CD14-positive monocyte (primary cell): Measurements from ENCODE around the gene PCID2. TPM values are rescaled to one million over a fixed set of nuclear protein-coding genes. Genes with fewer than 3 reads are reported as not detected.

Source experiments
- DNase-seq, 3 donors: peaks; one replicate each; pipeline ENCODE4 v3.0.0-alpha.2; 2011 to 2022
- H2AFZ ChIP-seq: 2 replicates; pipeline ENCODE4 v1.6.0; 2012; ENCODE audit warnings: mild to moderate bottlenecking, low read depth, low read length, inconsistent platforms; ENCODE audit not compliant: insufficient read depth, poor library complexity, severe bottlenecking
- H3K27ac ChIP-seq, 2 donors: 1 replicate in 1 of 2; 2 replicates in 1 of 2; pipeline ENCODE4 v1.5.1; 2012 to 2013; ENCODE audit warnings: low read length in 2 of 2, control low read depth in 1 of 2, inconsistent platforms in 1 of 2, low read depth in 1 of 2, mild to moderate bottlenecking in 1 of 2
- H3K27me3 ChIP-seq, 2 donors: one replicate each; pipeline versions ENCODE4 v1.6.0 to v1.6.1; 2011 to 2013; ENCODE audit warnings: low read length in 2 of 2; ENCODE audit not compliant: control insufficient read depth in 2 of 2, insufficient read depth in 2 of 2
- H3K36me3 ChIP-seq, 2 donors: replicated peaks in 1 of 2; 1 replicate in 1 of 2; 2 replicates in 1 of 2; pipeline versions ENCODE4 v1.5.1 to v1.6.1; 2012 to 2013; ENCODE audit warnings: low read length in 2 of 2, control low read depth in 1 of 2, inconsistent platforms in 1 of 2, mild to moderate bottlenecking in 1 of 2; ENCODE audit not compliant: insufficient read depth in 2 of 2, control insufficient read depth in 1 of 2
- H3K4me1 ChIP-seq, 2 donors: 1 replicate in 1 of 2; 2 replicates in 1 of 2; pipeline versions ENCODE4 v1.5.1 to v1.6.1; 2012 to 2013; ENCODE audit warnings: low read length in 2 of 2, control low read depth in 1 of 2, inconsistent platforms in 1 of 2, mild to moderate bottlenecking in 1 of 2, moderate library complexity in 1 of 2; ENCODE audit not compliant: insufficient read depth in 2 of 2, control insufficient read depth in 1 of 2
- H3K4me2 ChIP-seq: replicated peaks from 2 replicates; pipeline ENCODE3; 2012; ENCODE audit warnings: low read length, moderate library complexity, mild to moderate bottlenecking; ENCODE audit not compliant: poor library complexity, severe bottlenecking; ENCODE audit errors: extremely low read depth
- H3K4me3 ChIP-seq, 3 experiments: fragments of 200-600 bp in 1 of 3; sonication (generic) in 1 of 3; replicated peaks in 1 of 3; 1 replicate in 2 of 3; 2 replicates in 1 of 3; pipeline ENCODE4 v1.5.1; 2011 to 2013; ENCODE audit warnings: low read length in 3 of 3, mild to moderate bottlenecking in 3 of 3, control low read depth in 2 of 3, low read depth in 2 of 3, inconsistent platforms in 1 of 3, moderate library complexity in 1 of 3
- H3K79me2 ChIP-seq: 2 replicates; pipeline ENCODE4 v1.6.0; 2012; ENCODE audit warnings: mild to moderate bottlenecking, control low read depth, inconsistent platforms, low read length, moderate library complexity; ENCODE audit not compliant: insufficient read depth
- H3K9ac ChIP-seq: 2 replicates; pipeline ENCODE4 v1.6.0; 2017; ENCODE audit warnings: low read length, mild to moderate bottlenecking; ENCODE audit not compliant: insufficient read depth, poor library complexity, severe bottlenecking
- H3K9me3 ChIP-seq, 2 donors: replicated peaks in 1 of 2; 1 replicate in 1 of 2; 2 replicates in 1 of 2; pipeline versions ENCODE4 v1.5.1 to v1.6.1; 2012 to 2013; ENCODE audit warnings: low read length in 2 of 2, control low read depth in 1 of 2; ENCODE audit not compliant: control insufficient read depth in 1 of 2, insufficient read depth in 1 of 2
- H4K20me1 ChIP-seq: 2 replicates; pipeline ENCODE4 v1.6.0; 2012; ENCODE audit warnings: mild to moderate bottlenecking, low read length, control low read depth, moderate library complexity; ENCODE audit not compliant: insufficient read depth
- H3K27ac Mint-ChIP-seq, 7 donors: one replicate each; pipeline ENCODE4 v1.8.0; 2020; ENCODE audit warnings: mild to moderate bottlenecking in 7 of 7, mixed read lengths in 7 of 7, moderate library complexity in 6 of 7, inconsistent platforms in 2 of 7
- H3K27me3 Mint-ChIP-seq, 3 donors: one replicate each; pipeline ENCODE4 v1.8.0; 2021 to 2022; ENCODE audit warnings: low read depth in 3 of 3, mild to moderate bottlenecking in 3 of 3, mixed read lengths in 3 of 3, moderate library complexity in 3 of 3, inconsistent platforms in 1 of 3
- H3K36me3 Mint-ChIP-seq, 2 donors: one replicate each; pipeline ENCODE4 v1.8.0; 2020; ENCODE audit warnings: mixed read lengths in 2 of 2, inconsistent platforms in 1 of 2, mild to moderate bottlenecking in 1 of 2
- H3K4me1 Mint-ChIP-seq: one replicate; pipeline ENCODE4 v1.8.0; 2020; ENCODE audit warnings: mild to moderate bottlenecking, mixed read lengths
- H3K4me3 Mint-ChIP-seq, 2 donors: one replicate each; pipeline ENCODE4 v1.8.0; 2020; ENCODE audit warnings: mild to moderate bottlenecking in 2 of 2, mixed read lengths in 2 of 2, moderate library complexity in 1 of 2
- H3K9me3 Mint-ChIP-seq, 7 donors: one replicate each; pipeline ENCODE4 v1.8.0; 2020 to 2022; ENCODE audit warnings: mixed read lengths in 7 of 7, mild to moderate bottlenecking in 6 of 7, moderate library complexity in 6 of 7, inconsistent platforms in 2 of 7
- CTCF ChIP-seq: fragments of 200-600 bp; IDR thresholded peaks from one replicate; pipeline ENCODE4 v1.8.0; 2022; ENCODE audit warnings: antibody characterized with exemption, mild to moderate bottlenecking
- WGBS: methylation state at CpG from one replicate; pipeline ENCODE4 v1.1.5; 2013; ENCODE audit warnings: missing lambda C conversion rate; ENCODE audit not compliant: insufficient coverage; 5-methylcytosine and 5-hydroxymethylcytosine counted together
- intact Hi-C, 2 donors: fragments of 100-400 bp; cut with micrococcal nuclease; formaldehyde crosslinking; loops; one replicate each; pipeline versions ENCODE4 v1.15.0 to v1.15.1; 2023
- polyA plus RNA-seq, 3 donors: library from polyadenylated mRNA; depleted of rRNA in 1 of 3; unstranded in 2 of 3; stranded (reverse) in 1 of 3; fragments of 300-500 nt in 2 of 3; fragments of >200 nt in 1 of 3; fragmentation: Illumina TruSeq in 2 of 3; gene quantifications; 1 replicate in 2 of 3; 2 replicates in 1 of 3; pipeline ENCODE4 v1.2.3, GENCODE V29; 2012 to 2021

PCID2 gene
- polyA plus RNA-seq, 3 donors = 31.5 to 39.8 (median 34.2) TPM

- H3K9me3 ChIP-seq = no peaks in the 10 kb centered on the region
- peak overlapping the region in 3 of 7 donors; percentile 51 to 63 (median 58) for H3K27ac Mint-ChIP-seq
- H3K27ac ChIP-seq = no peak overlapping the region
- no peaks in the 10 kb centered on the region for H3K27me3 ChIP-seq
- no peak for TF ChIP-seq CTCF
- peaks cover 15 to 42% of the 10 kb centered on the region in 2 donors for H3K36me3 Mint-ChIP-seq
- H3K36me3 ChIP-seq = peaks cover 9 to 32% of the 10 kb centered on the region in 2 donors
- H3K4me3 Mint-ChIP-seq = no peak overlapping the region
- H3K9me3 Mint-ChIP-seq = no peaks in the 10 kb centered on the region
- H3K4me1 Mint-ChIP-seq = peaks cover 26% of the 10 kb centered on the region
- peaks cover 28% of the 10 kb centered on the region for H4K20me1 ChIP-seq
- peaks cover 9 to 14% of the 10 kb centered on the region in 2 donors for H3K4me1 ChIP-seq
- WGBS = 96% methylated on average over 5 of the region's 5 CpGs
- no peak for DNase-seq
- H3K79me2 ChIP-seq = peaks cover 75% of the 10 kb centered on the region
- H3K9ac ChIP-seq = no peak overlapping the region
- H3K4me2 ChIP-seq = no peak overlapping the region
- no peak overlapping the region for H2AFZ ChIP-seq
- H3K27me3 Mint-ChIP-seq = no peaks in the 10 kb centered on the region
- intact Hi-C loops = loop anchor here in 1 of 2 donors (10.0 kb wide), 1 partner anchor 620 kb away; the partner anchor contains the start of gene TUBGCP3
- H3K4me3 ChIP-seq = no peak overlapping the region
Observed at GRCh38 chr13:113204378-113204734, 4.1 kb downstream of the PCID2 start.

DNA sequence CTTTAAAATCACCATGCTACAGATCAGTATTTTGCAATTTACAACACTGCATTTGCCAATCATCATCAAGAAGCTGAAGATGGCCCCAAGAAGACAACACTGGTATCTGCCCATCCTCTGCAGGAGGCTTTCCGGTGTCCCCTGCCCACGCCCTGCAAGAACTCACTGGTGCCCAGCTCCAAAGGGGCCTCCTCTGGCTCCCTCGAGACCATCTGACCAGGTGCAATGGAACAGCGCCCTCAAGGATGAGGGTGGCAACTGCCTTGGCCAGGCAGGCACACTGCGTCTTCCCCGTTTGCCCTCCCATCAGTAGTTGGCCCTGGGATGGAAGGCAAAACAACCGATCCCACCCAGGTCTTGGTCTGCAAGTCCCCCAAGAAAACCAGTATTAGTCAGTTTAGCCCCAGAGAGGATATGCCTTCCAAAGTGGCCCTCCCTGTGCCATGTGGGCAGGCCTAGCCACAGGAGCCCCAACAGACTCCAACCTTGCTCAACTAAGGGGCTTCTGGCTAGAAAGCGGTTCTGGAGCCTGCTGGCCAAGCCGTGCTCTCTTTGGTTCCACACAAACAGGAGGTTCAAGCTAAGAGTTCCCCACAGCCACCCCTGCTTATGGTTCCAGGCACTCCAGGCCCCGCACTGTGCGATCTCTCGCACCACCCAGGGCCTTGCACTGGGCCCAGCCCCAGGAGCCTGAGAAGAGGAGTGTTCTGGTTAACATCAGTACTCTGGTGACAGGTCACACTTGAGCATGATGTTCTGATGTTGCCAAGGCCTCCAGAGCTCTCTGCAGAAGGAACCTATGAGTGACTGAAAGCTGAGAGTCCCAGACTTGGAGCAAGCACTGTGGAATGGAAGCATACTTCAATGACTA is 4.7 kb downstream of the PCID2 start:
- no peaks in the 10 kb centered on the region for H3K27me3 Mint-ChIP-seq
- no peak overlapping the region for H3K9ac ChIP-seq
- WGBS = 96% methylated on average over 12 of the region's 12 CpGs
- no peak for DNase-seq
- no peak overlapping the region for H2AFZ ChIP-seq
- H3K27ac Mint-ChIP-seq = peak overlapping the region in 2 of 7 donors; percentile 14 to 60
- H3K27me3 ChIP-seq = no peaks in the 10 kb centered on the region
- no peaks in the 10 kb centered on the region for H3K9me3 Mint-ChIP-seq
- TF ChIP-seq CTCF = no peak
- peaks cover 9 to 14% of the 10 kb centered on the region in 2 donors for H3K4me1 ChIP-seq
- H4K20me1 ChIP-seq = peaks cover 28% of the 10 kb centered on the region
- H3K4me1 Mint-ChIP-seq = peaks cover 26% of the 10 kb centered on the region
- no peaks in the 10 kb centered on the region for H3K9me3 ChIP-seq
- H3K79me2 ChIP-seq = peaks cover 75% of the 10 kb centered on the region
- no peak overlapping the region for H3K4me3 ChIP-seq
- no peak overlapping the region for H3K4me3 Mint-ChIP-seq
- H3K27ac ChIP-seq = peak overlapping the region in 1 of 2 donors; percentile 12
- H3K36me3 Mint-ChIP-seq = peaks cover 20 to 48% of the 10 kb centered on the region in 2 donors
- peaks cover 15 to 38% of the 10 kb centered on the region in 2 donors for H3K36me3 ChIP-seq
- intact Hi-C loops = loop anchor here in 1 of 2 donors (10.0 kb wide), 1 partner anchor 619 kb away; the partner anchor contains the start of gene TUBGCP3
- no peak overlapping the region for H3K4me2 ChIP-seq
